Fibroblast of lung (primary cell): Measurements from ENCODE around the gene CMSS1. TPM values are rescaled to one million over a fixed set of nuclear protein-coding genes. Genes with fewer than 3 reads are reported as not detected.

Source experiments
- DNase-seq, 2 donors: peaks; one replicate each; pipeline versions ENCODE4 v3.0.0 to v3.0.0-alpha.2; 2010; ENCODE audit warnings: low read depth in 2 of 2
- H2AFZ ChIP-seq: 2 replicates; pipeline ENCODE4 v1.5.1; 2012; ENCODE audit warnings: low read length, control low read depth, inconsistent platforms
- H3K27ac ChIP-seq: 2 replicates; pipeline ENCODE4 v1.5.1; 2011; ENCODE audit warnings: low read length, control low read depth; ENCODE audit not compliant: insufficient read depth
- H3K27me3 ChIP-seq: 2 replicates; pipeline ENCODE4 v1.5.1; 2011; ENCODE audit warnings: mild to moderate bottlenecking, low read length; ENCODE audit not compliant: control insufficient read depth, insufficient read depth
- H3K36me3 ChIP-seq: 2 replicates; pipeline ENCODE4 v1.5.1; 2011; ENCODE audit warnings: low read length; ENCODE audit not compliant: control insufficient read depth, insufficient read depth
- H3K4me1 ChIP-seq: 2 replicates; pipeline ENCODE4 v1.5.1; 2011; ENCODE audit warnings: low read length; ENCODE audit not compliant: control insufficient read depth, insufficient read depth; ENCODE audit errors: extremely low read depth
- H3K4me2 ChIP-seq: 2 replicates; pipeline ENCODE4 v1.5.1; 2011; ENCODE audit warnings: low read length, control low read depth; ENCODE audit not compliant: insufficient read depth; ENCODE audit errors: extremely low read depth
- H3K4me3 ChIP-seq, 4 experiments: fragments of 200-600 bp in 1 of 4; sonication (generic) in 1 of 4; replicated peaks in 1 of 4; 2 replicates each; pipeline ENCODE4 v1.5.1; 2011 to 2016; ENCODE audit warnings: low read length in 4 of 4, low read depth in 3 of 4, mild to moderate bottlenecking in 3 of 4, control low read depth in 2 of 4, inconsistent platforms in 1 of 4, mixed read lengths in 1 of 4; ENCODE audit not compliant: insufficient read depth in 1 of 4; ENCODE audit errors: control extremely low read depth in 1 of 4
- H3K79me2 ChIP-seq: 2 replicates; pipeline ENCODE4 v1.5.1; 2012; ENCODE audit warnings: mild to moderate bottlenecking, low read length, inconsistent platforms; ENCODE audit not compliant: control insufficient read depth, insufficient read depth
- H3K9ac ChIP-seq: 2 replicates; pipeline ENCODE4 v1.5.1; 2011; ENCODE audit warnings: mild to moderate bottlenecking, low read length, control low read depth; ENCODE audit not compliant: insufficient read depth
- H3K9me3 ChIP-seq: 2 replicates; pipeline ENCODE4 v1.5.1; 2012; ENCODE audit warnings: low read depth, low read length; ENCODE audit not compliant: control insufficient read depth, insufficient read depth
- H4K20me1 ChIP-seq: 2 replicates; pipeline ENCODE4 v1.5.1; 2011; ENCODE audit warnings: low read length; ENCODE audit not compliant: control insufficient read depth, insufficient read depth; ENCODE audit errors: extremely low read depth
- EZH2 ChIP-seq: IDR thresholded peaks from 2 replicates; pipeline ENCODE4 v1.5.1; 2012; ENCODE audit warnings: low read length, control low read depth, mild to moderate bottlenecking; ENCODE audit errors: missing control alignments
- polyA plus RNA-seq, 2 donors: library from polyadenylated mRNA; depleted of rRNA in 1 of 2; stranded (reverse) in 1 of 2; unstranded in 1 of 2; fragments of >200 nt; gene quantifications; 2 replicates each; pipeline ENCODE4 v1.2.1, GENCODE V29; 2011 to 2012; ENCODE audit warnings: missing spikeins in 1 of 2
- total RNA-seq: library from RNA; depleted of rRNA; stranded (reverse); fragments of >200 nt; gene quantifications from 2 replicates; pipeline ENCODE4 v1.2.1, GENCODE V29; 2014
- TF ChIP-seq, protein P1 (sequence below), 2 donors: IDR thresholded peaks in 1 of 2; conservative IDR thresholded peaks in 1 of 2; 1 replicate in 1 of 2; 2 replicates in 1 of 2; pipeline ENCODE4 v1.5.1; 2011 to 2012; ENCODE audit warnings: low read length in 2 of 2, control low read depth in 1 of 2, inconsistent platforms in 1 of 2, low read depth in 1 of 2, mild to moderate bottlenecking in 1 of 2

CMSS1 gene
- total and polyA plus RNA-seq, 2 donors (not counting 1 experiment from before 2014, with no cell fraction given) = 6.9 to 13.2 TPM

DNA sequence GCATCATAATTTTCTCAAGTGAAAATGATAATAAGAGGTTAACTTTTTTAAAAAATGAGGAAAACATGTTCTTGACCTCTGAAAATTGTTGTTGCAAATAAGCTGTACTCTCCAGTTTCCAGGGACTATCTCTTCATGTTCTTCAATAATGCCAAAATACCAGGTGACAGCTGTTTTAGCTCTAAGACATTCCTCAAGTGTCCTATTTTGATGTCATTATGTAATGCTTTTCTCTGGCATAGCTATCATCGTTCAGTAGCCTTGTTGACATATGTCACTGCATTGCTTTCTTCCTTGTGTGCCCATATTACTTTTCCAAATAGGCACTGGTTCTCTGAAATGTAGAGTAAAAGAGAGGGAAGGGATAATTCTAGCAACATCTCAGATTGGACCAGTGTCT is 302.4 kb downstream of the CMSS1 start:
- H3K4me2 ChIP-seq = no peak overlapping the region
- H3K27ac ChIP-seq = no peak overlapping the region
- no peak for DNase-seq
- no peaks in the 10 kb centered on the region for H3K9me3 ChIP-seq
- H3K27me3 ChIP-seq = no peaks in the 10 kb centered on the region
- H3K4me3 ChIP-seq = no peak overlapping the region
- H2AFZ ChIP-seq = no peak overlapping the region
- no peaks in the 10 kb centered on the region for H4K20me1 ChIP-seq
- no peaks in the 10 kb centered on the region for H3K4me1 ChIP-seq
- H3K36me3 ChIP-seq = no peaks in the 10 kb centered on the region
- TF ChIP-seq, protein P1, sequence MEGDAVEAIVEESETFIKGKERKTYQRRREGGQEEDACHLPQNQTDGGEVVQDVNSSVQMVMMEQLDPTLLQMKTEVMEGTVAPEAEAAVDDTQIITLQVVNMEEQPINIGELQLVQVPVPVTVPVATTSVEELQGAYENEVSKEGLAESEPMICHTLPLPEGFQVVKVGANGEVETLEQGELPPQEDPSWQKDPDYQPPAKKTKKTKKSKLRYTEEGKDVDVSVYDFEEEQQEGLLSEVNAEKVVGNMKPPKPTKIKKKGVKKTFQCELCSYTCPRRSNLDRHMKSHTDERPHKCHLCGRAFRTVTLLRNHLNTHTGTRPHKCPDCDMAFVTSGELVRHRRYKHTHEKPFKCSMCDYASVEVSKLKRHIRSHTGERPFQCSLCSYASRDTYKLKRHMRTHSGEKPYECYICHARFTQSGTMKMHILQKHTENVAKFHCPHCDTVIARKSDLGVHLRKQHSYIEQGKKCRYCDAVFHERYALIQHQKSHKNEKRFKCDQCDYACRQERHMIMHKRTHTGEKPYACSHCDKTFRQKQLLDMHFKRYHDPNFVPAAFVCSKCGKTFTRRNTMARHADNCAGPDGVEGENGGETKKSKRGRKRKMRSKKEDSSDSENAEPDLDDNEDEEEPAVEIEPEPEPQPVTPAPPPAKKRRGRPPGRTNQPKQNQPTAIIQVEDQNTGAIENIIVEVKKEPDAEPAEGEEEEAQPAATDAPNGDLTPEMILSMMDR (conservative IDR thresholded peaks at IDR 0.05 in 1 of 2, IDR thresholded peaks at IDR 0.05 in 1 of 2; ENCODE audit: low read depth in 1 of 2, low read length in 2 of 2) = no peak
- no peak for TF ChIP-seq EZH2
- no peaks in the 10 kb centered on the region for H3K79me2 ChIP-seq
- H3K9ac ChIP-seq = no peak overlapping the region

DNA sequence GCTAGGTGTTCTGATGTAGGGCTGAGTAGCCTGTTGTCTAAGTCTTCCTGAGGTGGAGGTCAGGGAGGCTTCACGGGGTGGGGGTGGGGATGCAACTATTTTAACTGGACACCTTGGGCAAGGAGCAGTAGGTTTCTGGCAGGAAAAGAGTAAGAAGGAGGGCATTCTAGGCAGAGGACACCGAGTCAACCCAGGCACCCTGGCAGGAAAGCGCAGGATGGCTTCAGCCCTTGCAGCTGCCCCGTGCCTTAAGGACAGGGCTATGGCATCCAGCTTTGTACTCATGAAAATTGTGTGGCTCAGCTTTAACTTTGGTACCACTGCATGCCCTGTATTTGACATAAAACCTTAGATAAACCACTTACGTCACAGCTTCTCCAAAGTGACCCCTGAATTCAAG is 303.0 kb downstream of the CMSS1 start:
- Histone ChIP-seq H3K9me3 (no peaks in the 10 kb centered on the region), H3K4me3 (no peak overlapping the region), H4K20me1 (no peaks in the 10 kb centered on the region), H3K36me3 (no peaks in the 10 kb centered on the region), H3K79me2 (no peaks in the 10 kb centered on the region), H3K9ac (no peak overlapping the region), H3K4me1 (no peaks in the 10 kb centered on the region), H3K4me2 (no peak overlapping the region), H3K27me3 (no peaks in the 10 kb centered on the region), H3K27ac (no peak overlapping the region), H2AFZ (no peak overlapping the region)
- DNase-seq = no peak
- no peak for TF ChIP-seq EZH2

DNA sequence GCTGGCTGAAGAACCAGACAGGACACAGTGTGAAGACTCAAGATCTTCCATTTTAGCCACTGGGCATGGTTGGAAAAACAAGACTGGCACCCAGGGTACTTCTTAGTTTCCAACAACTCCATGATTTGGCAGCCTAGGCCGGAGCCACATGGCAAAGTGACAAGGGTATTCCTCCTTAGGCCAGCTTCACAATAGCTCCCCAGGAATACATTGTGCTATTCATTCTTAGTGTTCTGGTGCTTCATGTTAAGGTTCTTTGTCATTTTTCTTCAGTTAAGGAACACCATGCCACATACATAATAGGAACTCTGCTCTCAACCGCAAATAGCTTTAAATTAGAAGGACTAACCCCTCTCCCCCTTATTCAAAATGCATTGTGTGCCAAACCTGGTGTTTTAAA is 304.7 kb downstream of the CMSS1 start:
- H3K36me3 ChIP-seq = no peaks in the 10 kb centered on the region
- no peak overlapping the region for H2AFZ ChIP-seq
- H3K9me3 ChIP-seq = no peaks in the 10 kb centered on the region
- no peaks in the 10 kb centered on the region for H3K4me1 ChIP-seq
- no peak overlapping the region for H3K4me2 ChIP-seq
- H3K27me3 ChIP-seq = no peaks in the 10 kb centered on the region
- no peaks in the 10 kb centered on the region for H4K20me1 ChIP-seq
- no peaks in the 10 kb centered on the region for H3K79me2 ChIP-seq
- no peak overlapping the region for H3K27ac ChIP-seq
- DNase-seq = no peak
- H3K9ac ChIP-seq = no peak overlapping the region
- no peak overlapping the region for H3K4me3 ChIP-seq
- no peak for TF ChIP-seq EZH2
- TF ChIP-seq, protein P1 (conservative IDR thresholded peaks at IDR 0.05 in 1 of 2, IDR thresholded peaks at IDR 0.05 in 1 of 2; ENCODE audit: low read depth in 1 of 2, low read length in 2 of 2) = no peak

DNA sequence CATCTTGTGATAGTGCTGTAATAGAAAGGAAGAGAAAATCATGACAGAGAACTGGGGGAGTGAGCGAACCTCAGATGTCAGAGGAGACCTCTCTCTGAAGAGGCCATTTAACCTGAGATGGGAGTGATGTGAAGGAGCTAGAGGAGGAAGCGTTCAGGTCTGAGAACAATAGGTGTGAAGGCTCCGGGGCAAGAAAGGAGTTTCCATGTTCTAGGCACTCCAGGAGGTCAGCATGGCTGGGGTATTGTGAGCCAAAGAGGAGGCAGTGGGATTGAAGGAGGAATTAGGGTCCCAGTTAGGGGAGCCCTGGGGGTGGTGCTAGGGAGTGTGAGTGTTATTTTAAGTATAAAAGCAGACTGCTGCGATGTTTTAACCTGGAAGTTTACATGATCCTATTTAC is 305.4 kb downstream of the CMSS1 start:
- H4K20me1 ChIP-seq = no peaks in the 10 kb centered on the region

More for the DNA sequence above, 305.4 kb downstream of the CMSS1 start:
- no peak for TF ChIP-seq EZH2
- TF ChIP-seq, protein P1 (conservative IDR thresholded peaks at IDR 0.05 in 1 of 2, IDR thresholded peaks at IDR 0.05 in 1 of 2; ENCODE audit: low read depth in 1 of 2, low read length in 2 of 2) = no peak
- H3K79me2 ChIP-seq = no peaks in the 10 kb centered on the region
- no peak overlapping the region for H3K4me2 ChIP-seq
- H3K9ac ChIP-seq = no peak overlapping the region
- H3K4me1 ChIP-seq = no peaks in the 10 kb centered on the region
- H3K4me3 ChIP-seq = no peak overlapping the region
- no peaks in the 10 kb centered on the region for H3K9me3 ChIP-seq
- no peak overlapping the region for H3K27ac ChIP-seq
- DNase-seq = no peak
- H2AFZ ChIP-seq = no peak overlapping the region
- H3K27me3 ChIP-seq = no peaks in the 10 kb centered on the region
- H3K36me3 ChIP-seq = no peaks in the 10 kb centered on the region
